GM19043 (cell line): ENCODE data around the gene PLCD1.
"Not testable (repeated sequence)": the region's sequence is repeated elsewhere in the genome, so short reads cannot be mapped to it uniquely, and the experiment has no call there.

Experiments used
- ATAC-seq: cut with Tn5 transposase; IDR thresholded peaks from one replicate; pipeline ENCODE4 v1.9.1; 2021; ENCODE audit warnings: low read depth; ENCODE audit not compliant: unreplicated experiment

The PLCD1 gene

DNA sequence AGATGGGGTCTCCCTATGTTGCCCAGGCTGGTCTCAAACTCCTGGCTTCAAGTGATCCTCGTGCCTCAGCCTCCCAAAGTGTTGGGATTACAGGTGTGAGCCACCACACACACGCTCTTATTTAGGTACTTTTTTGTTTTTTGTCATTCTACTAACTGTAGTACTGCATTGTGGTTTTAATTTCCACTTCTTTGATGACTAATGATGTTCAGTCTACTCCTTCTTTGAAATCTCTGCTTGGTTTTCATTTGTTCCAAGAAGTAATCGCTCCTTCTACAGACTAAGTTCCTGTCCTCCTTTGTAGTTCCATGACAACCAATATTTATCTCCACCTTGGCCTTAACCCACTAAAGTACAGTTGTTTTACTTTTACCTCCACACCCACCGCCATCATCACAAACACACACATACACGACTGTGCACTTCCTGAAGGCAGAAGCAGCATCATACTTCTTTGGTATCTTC lies 9.0 kb upstream of the PLCD1 start:
- ATAC-seq, result no peak

DNA sequence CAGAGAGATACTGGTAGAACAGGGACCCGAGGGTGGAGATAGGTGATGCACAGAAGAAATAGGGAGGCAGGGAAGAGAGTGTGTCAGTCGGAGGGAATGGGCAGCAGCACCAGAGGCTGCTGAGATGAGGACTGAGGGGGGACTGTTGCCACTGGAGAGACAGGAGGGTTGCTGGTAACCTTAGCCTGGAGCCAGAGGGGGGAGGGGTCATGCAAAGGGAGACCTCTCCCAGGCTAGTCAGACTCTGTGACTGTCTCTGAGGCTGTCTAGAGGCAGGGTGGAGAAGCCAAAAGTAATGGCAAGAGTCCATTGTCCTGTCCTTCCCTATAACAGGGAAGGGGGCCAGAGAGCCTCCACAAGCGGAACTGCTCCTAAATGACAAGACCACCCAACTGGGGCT lies 7.5 kb upstream of the PLCD1 start:
- ATAC-seq, result no peak

DNA sequence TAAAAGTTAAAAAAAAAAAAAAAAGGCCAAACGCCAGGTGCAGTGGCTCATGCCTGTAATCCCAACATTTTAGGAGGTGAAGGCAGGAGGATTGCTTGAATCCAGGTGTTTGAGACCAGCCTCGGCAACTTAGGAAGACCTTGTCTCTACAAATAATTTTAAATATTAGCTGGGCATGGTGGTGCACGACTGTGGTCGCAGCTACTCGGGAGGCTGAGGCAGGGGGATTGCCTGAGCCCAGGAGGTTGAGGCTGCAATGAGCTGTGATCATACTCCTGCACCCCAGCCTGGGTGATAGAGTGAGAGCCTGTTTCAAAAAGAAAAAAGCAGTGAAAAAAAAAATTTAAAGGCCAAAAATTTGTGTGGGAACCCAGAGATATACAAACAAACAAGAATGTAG lies 6.8 kb upstream of the PLCD1 start:
- ATAC-seq, result no peak

DNA sequence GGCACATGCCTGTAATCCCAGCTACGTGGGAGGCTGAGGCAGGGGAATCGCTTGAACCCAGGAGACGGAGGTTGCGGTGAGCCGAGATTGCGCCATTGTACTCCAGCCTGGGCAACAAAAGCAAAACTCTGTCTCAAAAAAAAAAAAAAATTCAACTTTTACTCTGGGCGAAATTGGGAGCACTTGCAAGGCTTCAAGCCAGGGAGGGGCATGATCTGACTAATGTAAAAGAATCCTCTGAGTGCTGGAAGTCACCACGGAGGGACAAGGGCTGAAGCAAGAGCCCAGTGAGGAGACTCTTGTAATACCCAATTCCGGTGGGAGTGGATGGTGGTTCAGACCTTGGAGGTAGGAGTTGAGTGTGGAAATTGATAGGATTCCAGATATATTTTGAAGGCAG lies 4.9 kb upstream of the PLCD1 start:
- not testable (repeated sequence) for ATAC-seq

DNA sequence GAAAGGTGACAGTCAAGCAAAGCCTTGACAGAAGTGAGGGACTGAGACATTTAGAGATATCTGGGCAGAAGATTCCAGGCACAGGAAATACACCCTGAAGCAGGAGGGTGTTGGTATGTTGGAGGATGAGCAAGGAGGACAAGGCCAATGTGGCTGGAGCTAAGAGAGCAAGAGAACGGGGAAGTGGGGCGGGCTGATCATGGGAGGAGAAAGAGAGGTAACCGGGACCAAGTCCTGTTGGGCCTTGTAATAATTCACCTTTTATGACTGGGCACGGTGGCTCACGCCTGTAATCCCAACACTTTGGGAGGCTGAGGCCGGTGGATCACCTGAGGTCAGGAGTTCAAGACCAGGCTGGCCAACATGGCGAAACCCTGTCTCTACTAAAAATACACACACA lies 4.1 kb upstream of the PLCD1 start:
- ATAC-seq, result not testable (repeated sequence)

DNA sequence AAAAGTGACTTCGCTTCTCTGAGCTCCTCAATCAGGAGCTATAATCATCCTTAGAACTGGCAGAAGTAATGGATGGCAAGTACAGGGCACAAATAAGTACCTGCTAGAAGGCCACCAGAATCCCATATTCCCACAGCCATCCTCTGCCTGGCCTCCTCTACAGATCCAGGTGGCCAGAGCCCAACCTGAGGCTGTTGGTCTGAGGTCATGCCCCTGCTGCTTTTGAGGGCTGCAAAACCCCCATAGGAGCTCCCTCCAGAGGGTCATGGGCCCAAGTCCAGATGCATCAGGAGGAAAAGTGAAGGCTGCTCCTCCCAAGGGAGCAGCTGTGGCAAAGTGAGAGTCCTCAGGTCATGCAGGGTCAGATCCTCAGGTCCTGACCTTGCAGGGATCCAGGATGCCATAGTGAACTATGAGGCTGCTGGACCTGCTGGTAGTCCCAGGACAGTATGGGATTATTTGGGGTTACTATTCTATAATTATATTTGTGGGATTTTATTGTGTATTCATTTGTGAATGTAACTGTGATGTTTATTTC lies 3.0 kb upstream of the PLCD1 start:
- ATAC-seq, result no peak

DNA sequence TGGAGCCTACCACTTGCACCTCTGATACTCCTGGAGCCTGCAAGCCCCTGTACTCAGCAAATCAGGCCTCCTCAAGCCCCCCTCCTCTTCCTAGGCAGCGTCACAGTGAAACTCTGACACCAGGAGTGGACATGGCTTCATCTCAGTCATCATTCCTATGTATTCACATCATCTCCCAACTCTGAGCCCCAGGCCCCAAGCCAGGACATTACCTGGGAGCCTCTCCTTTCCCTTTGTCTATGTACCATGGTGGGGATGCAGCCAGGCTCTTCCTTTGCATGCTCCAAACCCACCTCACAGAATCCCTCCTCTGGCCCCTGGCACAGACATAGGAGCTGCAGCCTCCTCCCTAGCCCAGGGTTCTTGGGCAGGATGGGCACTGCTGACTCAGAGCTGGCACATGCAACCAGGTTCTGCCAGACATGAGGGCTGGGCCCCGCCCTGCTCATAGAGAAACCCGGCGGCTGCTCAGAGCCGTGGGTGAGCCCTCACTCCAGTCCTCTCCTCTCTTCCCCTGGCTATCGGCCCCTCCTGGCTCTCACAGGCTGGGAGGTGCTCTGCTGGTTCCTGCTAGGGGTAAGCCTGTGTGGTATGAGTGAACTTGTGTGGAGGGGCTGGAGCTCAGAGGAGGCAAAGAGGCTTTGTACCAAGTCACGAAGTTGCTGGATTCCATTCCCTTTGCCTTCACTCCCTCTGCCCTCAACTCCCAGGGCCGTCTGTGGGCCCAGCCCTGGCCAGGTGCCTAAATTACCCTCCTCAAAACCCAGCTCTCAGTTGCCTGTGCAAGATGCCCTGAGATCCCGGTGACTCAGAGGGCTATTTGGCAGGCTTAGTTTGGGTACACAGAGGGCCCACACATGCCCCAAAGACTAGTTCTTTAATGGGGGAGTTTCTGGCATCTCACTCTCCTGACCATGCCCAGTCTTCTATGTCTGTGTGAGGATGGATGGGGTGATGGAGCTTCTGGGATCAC lies 1.9 kb upstream of the PLCD1 start:
- ATAC-seq, result no peak

DNA sequence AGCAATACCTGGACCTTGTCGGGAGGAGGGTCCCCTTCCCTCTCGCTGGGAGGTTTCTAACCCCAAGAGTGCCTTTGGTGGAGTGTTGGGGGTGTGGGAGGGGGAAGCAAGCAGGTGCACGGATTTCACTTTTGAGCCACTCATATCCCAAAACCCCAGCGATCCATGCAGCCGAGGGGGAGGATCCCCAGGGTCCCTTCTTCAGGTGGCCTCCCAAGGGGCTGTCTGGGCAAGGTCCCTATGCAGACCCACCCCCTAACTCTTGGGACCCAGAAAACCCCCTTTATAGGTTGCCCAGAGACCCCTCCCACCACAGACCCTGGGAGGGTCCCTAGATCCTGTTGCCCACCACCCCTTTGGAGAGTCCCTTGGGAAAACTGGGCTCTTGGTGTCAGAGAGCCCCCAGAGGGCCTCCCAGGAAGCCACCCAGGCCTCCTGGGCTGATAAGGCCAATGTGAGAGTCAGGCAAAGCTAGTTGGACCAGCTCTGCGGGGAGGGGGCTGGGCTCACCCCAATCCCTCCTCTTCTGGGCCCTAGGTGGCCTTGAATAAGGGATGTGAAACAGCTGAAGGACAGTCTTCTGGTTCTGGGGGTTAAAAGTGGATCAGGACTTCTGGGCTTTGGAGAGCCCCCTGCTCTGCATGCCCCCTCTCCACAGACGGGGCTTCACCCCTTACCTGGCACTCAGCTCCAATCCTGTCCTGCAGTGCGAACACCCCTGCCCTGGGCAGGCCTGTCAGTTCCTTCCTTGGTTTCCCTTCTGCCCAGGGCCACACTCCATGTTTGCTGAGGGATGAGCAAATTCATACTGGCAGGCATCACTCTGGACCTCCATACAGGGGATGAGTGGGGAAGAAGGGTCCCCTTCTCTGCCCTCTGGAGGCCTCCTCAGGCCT lies 932 bp upstream of the PLCD1 start:
- no peak for ATAC-seq

DNA sequence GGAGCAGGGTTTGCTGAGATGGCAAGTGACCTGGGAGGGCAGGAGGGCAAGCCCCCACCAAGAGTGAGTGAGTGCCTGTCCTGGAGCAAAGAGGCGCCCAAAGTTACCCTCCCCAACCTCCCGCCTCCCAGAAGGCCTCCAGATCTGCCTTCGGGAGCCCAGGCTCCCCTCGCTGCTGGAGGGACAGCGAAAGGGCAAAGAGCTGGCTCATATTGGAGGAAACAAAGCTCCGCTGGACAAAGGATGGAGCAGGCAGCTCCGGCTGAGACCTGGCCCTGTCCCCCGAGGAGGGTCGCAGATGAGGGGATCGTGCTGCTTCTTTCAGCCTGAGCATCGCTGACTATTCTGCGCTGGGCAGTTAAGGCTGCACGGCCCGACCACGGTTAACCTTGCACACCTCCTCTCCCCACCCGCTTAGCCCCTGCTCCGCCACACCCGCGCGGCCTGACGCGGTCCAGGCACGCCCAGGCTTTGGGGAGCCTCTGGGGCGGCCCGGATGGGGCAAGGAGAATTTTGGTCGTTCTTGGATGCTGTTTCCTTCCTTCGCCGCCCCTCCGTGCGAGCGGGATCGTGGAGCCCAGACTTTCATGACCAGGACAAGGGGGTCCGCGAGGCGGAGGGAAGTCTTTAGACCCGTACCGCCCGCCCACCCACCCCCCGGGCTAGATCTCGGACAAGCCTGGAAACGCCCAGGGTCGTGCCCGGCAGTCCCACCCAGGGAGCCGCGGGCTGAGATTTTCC lies 651 bp downstream of the PLCD1 start:
- no peak for ATAC-seq

DNA sequence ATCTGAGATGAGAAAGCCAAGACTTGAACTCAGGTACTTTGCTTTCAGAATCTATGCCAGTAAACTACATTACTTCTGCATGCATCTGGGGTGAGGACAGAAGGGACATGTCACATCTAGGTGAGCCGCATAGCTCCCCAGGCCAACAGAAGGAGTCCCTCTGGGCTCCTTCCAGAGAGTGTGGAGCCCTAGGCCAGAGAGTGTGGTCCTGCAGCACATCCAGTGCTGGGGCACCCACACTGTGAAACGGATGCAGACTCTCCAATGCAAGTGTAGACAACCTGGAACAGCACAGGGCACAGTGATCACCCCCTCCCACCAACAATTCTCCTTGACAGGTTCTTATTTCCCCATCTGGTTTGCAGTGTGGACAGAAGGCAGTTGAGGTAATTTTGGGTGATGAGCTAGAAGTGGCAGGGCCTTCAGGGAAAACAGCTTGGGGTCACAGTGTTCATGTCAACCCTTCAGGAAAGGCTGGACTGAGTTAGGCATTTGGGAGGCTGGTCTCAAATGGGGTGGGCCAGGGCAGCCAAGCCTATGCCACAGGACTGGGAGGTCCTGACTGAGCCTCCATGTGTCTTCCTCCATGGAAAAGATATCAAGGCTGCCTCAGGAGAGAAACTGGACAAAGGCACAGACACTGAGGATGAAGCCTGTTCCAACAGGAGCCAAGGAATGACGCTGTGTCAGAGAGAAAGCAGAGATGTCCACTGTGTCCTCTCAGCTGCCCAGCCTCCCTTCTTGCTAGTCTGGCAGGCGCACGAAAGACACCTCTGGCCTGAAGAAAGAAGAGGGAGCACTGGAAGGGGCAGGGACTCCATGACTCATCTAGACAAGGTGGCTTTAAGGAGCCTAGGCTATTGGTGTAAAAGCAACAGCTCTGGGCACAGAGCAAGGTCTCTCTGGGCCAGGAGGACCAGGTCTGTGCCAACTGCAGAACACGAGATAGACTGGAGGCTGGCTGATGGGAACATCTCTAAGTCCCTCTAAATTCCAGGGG lies 1.7 kb downstream of the PLCD1 start:
- no peak for ATAC-seq

DNA sequence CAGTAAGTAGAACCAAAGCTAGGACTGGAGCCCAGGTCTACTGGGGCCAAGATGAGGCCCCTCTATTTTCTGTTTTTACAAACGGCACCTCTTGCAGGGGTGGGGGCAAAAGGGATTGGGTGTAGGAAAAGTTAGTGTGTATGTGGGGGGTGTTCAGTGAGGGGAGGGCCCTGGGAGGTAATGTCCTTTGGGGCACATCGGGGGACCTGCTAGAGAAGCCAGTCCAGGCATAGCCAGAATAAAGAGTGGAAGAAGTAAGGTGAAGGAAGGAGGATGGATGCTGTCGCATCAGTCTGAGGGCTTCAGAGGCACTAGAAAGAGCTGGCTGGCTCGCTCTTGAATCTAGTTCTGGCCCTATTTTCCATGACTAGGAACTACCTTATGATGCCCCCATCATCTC lies 2.6 kb downstream of the PLCD1 start:
- no peak for ATAC-seq

DNA sequence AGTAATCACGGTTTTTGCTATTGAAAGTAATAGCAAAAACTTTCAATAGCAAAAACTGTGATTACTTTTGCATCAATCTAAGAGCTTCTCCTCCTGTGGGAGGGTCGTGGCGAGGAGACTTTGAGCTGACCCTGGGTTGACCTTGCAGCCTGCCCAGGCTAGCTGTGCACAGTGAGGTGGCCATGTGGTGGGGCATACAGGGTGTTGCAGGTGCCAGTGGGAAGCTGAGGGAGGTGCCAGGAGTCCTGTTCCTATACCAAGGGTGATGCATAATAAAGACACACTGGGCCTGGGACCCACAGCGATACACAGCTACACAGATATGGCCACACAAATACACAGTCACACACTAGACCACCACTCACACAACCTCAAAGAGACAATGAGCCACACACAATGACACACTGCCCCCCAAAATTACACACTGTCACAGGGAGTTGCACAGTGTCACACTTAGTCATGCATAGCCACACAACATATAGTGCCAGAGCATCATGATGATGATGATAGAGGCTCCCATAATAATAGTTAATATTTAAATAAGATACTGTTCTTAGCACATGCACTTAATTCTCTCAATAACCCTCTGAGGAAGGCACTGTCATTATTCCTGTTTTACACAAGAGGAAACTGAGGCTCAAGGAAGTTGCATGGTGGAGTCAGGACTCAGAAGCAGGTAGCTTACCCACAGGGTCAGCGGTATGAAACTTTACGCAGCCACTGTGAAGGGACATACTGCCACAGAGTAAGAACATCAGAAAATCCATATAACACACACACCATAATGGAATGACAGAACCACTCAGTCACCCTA lies 6.3 kb downstream of the PLCD1 start:
- no peak for ATAC-seq

DNA sequence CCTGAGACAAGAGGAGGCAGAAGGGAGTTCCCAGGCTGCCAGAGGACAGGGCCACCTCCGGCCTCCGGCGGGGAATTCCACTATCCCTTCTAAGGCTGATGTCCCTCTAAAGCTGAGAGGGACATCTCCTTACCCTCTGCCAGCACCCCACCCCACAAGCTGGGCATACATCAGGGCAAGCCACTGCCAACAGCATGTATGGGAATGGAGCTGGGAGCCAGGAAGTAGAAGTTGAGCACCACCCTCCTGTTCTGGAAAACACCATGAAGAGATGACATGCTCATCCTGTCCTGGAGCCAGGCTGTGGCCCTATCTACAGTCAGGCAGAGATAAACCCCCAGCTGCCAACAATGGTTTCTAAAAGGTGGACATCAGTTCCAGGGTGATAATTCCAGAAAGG lies 7.1 kb downstream of the PLCD1 start:
- ATAC-seq, result no peak

DNA sequence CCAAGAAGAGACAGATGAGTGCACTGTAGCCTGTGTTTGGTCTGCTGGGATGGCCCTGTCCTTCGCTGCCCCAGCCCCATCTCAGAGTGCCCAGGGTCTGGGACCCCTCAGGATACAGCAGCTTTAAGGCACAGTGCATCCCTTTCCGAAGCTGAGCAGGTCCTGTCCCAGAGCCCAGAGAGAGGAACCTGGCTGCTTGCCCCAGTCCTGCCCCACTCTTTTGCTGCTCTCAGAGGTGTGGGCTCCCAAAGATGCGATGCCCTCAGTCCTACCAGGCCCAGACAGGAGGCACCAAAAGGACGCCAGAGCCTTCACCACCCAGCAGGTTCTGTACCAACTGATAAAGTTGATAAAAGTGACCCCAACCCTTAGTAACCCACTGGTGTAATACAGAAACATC lies 8.2 kb downstream of the PLCD1 start:
- no peak for ATAC-seq

DNA sequence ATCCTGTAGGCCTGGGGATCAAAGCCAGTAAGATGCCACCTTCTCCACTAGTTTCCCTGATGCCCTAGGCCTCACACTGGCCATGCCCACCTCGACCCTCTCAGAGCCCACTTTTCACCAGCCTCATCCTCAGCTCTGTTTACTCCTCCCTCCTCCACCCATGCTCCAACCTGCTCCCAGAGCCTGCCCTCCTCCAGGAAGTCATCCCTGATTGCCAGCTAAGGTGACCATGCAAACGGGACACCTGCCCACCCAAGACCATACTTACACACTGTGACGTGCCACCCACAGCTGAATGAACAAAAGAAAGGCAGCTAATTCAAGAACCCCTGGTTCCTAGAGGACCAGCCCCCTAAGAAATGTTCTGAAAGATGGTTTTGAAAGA lies 9.1 kb downstream of the PLCD1 start:
- ATAC-seq, result no peak

DNA sequence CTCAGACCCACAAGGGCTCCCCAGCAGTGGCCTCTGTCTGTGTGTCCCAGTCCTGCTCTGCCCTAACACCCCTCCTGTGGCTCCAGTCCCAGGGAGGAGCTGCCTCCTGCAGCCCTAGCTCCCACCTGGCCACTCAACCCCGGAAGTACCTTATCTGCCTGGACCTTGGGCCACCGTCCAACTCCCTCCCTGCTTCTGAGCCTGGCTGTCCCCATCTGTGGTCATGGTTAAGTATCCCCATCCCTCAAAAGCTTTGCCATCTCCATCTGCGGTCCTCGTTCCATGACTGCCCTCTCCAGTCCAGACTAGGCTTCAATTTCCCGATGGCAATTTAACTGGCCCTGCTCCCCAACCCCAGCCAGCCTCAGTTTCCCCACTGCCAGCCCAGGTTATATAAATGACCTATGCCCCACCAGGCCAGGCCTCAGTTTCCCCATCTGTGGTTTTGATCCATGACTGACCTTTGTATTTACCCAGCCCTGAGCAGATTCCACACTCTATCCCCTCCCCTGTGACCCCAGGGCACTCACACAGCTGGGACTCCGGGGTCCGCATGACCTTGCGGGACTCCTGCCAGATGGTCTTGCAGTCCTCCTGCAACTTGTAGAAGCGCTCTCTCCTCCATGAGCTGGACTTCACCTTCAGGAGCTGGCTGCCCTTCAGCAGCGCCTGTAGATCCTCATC lies 9.6 kb downstream of the PLCD1 start:
- ATAC-seq, result no peak

DNA sequence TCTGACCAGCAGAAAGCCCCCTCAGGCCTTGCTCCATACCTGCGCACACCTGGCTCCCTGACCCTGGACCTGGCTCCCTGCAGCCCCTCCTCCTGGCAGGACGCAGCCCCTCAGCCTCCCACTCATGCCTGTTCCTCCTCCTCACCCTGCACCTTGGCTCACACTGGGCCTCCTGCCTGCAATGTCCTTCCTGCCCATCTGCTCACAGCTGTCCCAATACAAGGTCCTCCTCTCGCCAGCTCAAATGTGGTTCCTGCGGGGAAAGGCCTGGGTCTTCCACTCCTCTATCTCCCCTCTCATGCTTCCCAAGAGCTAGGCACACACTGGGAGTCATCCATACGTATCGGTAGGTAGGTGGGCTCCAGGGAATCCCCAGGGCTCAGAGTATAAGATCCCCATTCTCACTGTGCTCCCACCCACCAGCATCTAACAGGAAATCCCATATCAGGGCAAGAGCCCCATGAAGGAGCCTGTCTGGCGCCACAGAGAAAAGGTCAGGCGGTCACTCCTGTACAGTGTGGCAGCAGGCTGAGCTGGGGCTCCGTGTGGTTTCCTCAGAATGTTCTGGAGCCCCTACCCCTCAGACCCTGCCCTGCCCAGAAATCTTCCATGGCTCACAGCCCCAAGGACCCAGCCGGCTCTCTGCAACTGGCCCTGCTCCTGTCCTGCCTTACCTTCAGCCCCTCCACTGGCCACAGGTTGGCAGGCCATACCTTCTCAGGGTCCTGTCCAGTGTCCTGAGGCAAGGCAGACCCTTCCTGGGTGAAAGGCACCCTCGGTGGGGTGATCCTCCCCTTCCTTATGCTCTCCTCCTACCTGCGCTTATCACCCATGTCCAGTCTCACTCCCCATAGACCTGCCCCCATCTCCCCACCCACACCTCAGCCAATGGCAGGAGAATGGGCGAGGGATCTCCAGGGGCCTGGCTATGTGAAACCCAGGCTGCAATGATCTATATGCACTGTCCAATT lies 10.9 kb downstream of the PLCD1 start:
- ATAC-seq, result no peak
